ENCODE measurements around the gene RGS3.

DNA sequence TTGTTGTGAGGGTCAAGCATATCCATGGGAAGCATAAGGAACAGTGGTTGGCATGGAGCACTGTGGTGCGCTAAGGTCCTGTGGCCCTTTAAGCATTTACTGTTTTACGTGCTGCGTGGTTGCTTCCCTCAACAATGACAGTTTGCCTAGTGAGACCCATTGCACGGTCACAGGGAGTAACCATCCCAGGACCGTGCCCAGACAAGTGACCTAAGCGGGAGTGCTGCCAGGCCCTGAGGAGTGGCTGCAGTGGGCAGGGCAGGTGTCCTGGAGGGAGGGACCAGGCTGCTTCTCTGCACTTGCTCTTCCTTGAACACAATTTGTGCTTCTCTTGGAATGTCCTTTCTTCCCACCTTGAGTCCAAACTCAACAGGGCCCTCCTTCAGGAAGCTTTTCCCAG, 64.6 kb downstream of the RGS3 start:
- TF ChIP-seq, protein P1, sequence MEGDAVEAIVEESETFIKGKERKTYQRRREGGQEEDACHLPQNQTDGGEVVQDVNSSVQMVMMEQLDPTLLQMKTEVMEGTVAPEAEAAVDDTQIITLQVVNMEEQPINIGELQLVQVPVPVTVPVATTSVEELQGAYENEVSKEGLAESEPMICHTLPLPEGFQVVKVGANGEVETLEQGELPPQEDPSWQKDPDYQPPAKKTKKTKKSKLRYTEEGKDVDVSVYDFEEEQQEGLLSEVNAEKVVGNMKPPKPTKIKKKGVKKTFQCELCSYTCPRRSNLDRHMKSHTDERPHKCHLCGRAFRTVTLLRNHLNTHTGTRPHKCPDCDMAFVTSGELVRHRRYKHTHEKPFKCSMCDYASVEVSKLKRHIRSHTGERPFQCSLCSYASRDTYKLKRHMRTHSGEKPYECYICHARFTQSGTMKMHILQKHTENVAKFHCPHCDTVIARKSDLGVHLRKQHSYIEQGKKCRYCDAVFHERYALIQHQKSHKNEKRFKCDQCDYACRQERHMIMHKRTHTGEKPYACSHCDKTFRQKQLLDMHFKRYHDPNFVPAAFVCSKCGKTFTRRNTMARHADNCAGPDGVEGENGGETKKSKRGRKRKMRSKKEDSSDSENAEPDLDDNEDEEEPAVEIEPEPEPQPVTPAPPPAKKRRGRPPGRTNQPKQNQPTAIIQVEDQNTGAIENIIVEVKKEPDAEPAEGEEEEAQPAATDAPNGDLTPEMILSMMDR (IDR thresholded peaks at IDR 0.05; ENCODE audit: insufficient read depth, low read depth, low read length) = no peak
- TF ChIP-seq EZH2 (IDR thresholded peaks at IDR 0.05; ENCODE audit: insufficient read depth, low read length) = no peak

All from astrocyte (in vitro differentiated cells and primary cell).